AG09319 (cell line): ENCODE results near the gene GUCY1B1.

Experiments used
- DNase-seq: peaks from one replicate; pipeline ENCODE4 v3.0.0-alpha.2; 2010; ENCODE audit warnings: low read depth; ENCODE audit errors: extremely low read depth
- CTCF ChIP-seq: IDR thresholded peaks from 2 replicates; pipeline ENCODE4 v1.5.1; 2011; ENCODE audit warnings: low read depth, mild to moderate bottlenecking, inconsistent platforms, low read length, moderate library complexity

Gene GUCY1B1

GRCh38 chr4:155772459-155773195 is 13.8 kb downstream of the GUCY1B1 start:
- DNase-seq, result no peak
- TF ChIP-seq CTCF, result no peak

- TF ChIP-seq CTCF, result no peak
- no peak for DNase-seq
Measured at GRCh38 chr4:155773196-155773800, 14.5 kb downstream of the GUCY1B1 start.

GRCh38 chr4:155774033-155774432 is 15.2 kb downstream of the GUCY1B1 start:
- no peak for DNase-seq
- TF ChIP-seq CTCF, result no peak

GRCh38 chr4:155777971-155778735 is 19.3 kb downstream of the GUCY1B1 start:
- no peak for TF ChIP-seq CTCF
- DNase-seq, result peak; percentile 15

- DNase-seq, result no peak
- TF ChIP-seq CTCF, result no peak
Measured at GRCh38 chr4:155780775-155781174, 22.0 kb downstream of the GUCY1B1 start.

GRCh38 chr4:155781249-155781831 is 22.5 kb downstream of the GUCY1B1 start:
- no peak for DNase-seq
- TF ChIP-seq CTCF, result no peak
